CD4-positive, alpha-beta T cell (primary cell): Measurements from ENCODE around the gene FRMPD1. TPM values are rescaled to one million over a fixed set of nuclear protein-coding genes. Genes with fewer than 3 reads are reported as not detected.

ENCODE experiments used
- ATAC-seq: fragments of 200-7000 bp; cut with Tn5 transposase; one replicate; pipeline ENCODE4 v1.10.0; 2022; ENCODE audit warnings: mild to moderate bottlenecking; ENCODE audit not compliant: poor library complexity
- CTCF ChIA-PET: fragments of 350-600 bp; sonication (Branson Sonifier 250); formaldehyde crosslinking; loops from one replicate; lab custom pipeline; 2021; ENCODE audit warnings: antibody characterized with exemption, inconsistent platforms; lab: Charles Lee
- POLR2A ChIA-PET: fragments of 350-600 bp; sonication (Branson Sonifier 250); formaldehyde crosslinking; loops from one replicate; lab custom pipeline; 2021; ENCODE audit warnings: antibody characterized with exemption, inconsistent platforms; lab: Charles Lee
- DNase-seq, 14 experiments: peaks; one replicate each; pipeline ENCODE4 v3.0.0-alpha.2; 2013 to 2020; ENCODE audit warnings: mixed read lengths in 2 of 14
- H3K27ac ChIP-seq, 2 donors: one replicate each; pipeline versions ENCODE4 v1.5.1 to v1.7.0; 2013; ENCODE audit warnings: low read length in 2 of 2, low read depth in 1 of 2, mild to moderate bottlenecking in 1 of 2
- H3K27me3 ChIP-seq, 2 experiments: 1 replicate in 1 of 2; 2 replicates in 1 of 2; pipeline versions ENCODE4 v1.6.1 to v1.7.0; 2013; ENCODE audit warnings: low read length in 2 of 2, control low read depth in 1 of 2, mild to moderate bottlenecking in 1 of 2, moderate library complexity in 1 of 2; ENCODE audit not compliant: insufficient read depth in 2 of 2, control insufficient read depth in 1 of 2
- H3K36me3 ChIP-seq: one replicate; pipeline ENCODE4 v1.6.1; 2013; ENCODE audit warnings: low read length, control low read depth; ENCODE audit not compliant: insufficient read depth
- H3K4me1 ChIP-seq: one replicate; pipeline ENCODE4 v1.6.1; 2013; ENCODE audit warnings: low read length, control low read depth; ENCODE audit not compliant: insufficient read depth
- H3K4me3 ChIP-seq: one replicate; pipeline ENCODE4 v1.5.1; 2013; ENCODE audit warnings: mild to moderate bottlenecking, low read length, moderate library complexity
- H3K9me3 ChIP-seq, 2 experiments: 1 replicate in 1 of 2; 2 replicates in 1 of 2; pipeline versions ENCODE4 v1.6.1 to v1.7.0; 2013; ENCODE audit warnings: low read length in 2 of 2, mild to moderate bottlenecking in 2 of 2, control low read depth in 1 of 2, moderate library complexity in 1 of 2; ENCODE audit not compliant: control insufficient read depth in 1 of 2, insufficient read depth in 1 of 2
- H3K27ac Mint-ChIP-seq: one replicate; pipeline ENCODE4 v1.8.0; 2020; ENCODE audit warnings: mixed read lengths
- H3K27me3 Mint-ChIP-seq: one replicate; pipeline ENCODE4 v1.8.0; 2021; ENCODE audit warnings: mixed read lengths
- H3K36me3 Mint-ChIP-seq: one replicate; pipeline ENCODE4 v1.8.0; 2021; ENCODE audit warnings: low read depth, mixed read lengths
- H3K4me1 Mint-ChIP-seq: one replicate; pipeline ENCODE4 v1.8.0; 2021; ENCODE audit warnings: low read depth, mixed read lengths
- H3K4me3 Mint-ChIP-seq: one replicate; pipeline ENCODE4 v1.8.0; 2020; ENCODE audit warnings: mild to moderate bottlenecking, mixed read lengths
- H3K9me3 Mint-ChIP-seq: one replicate; pipeline ENCODE4 v1.8.0; 2020; ENCODE audit warnings: mixed read lengths
- CTCF ChIP-seq: fragments of 200-600 bp; IDR thresholded peaks from one replicate; pipeline ENCODE4 v1.8.0; 2022; ENCODE audit warnings: antibody characterized with exemption, mild to moderate bottlenecking
- intact Hi-C, 2 experiments: fragments of 100-400 bp; cut with DNase I in 1 of 2; cut with micrococcal nuclease in 1 of 2; formaldehyde crosslinking; loops; one replicate each; pipeline versions ENCODE4 v1.15.1 to v1.9.0; 2023 to 2025; cut with DNase I, micrococcal nuclease
- total RNA-seq, 174 experiments: library from RNA in 2 of 174; stranded (reverse) in 2 of 174; gene quantifications; one replicate each; pipeline ENCODE4 v1.2.3 and lab custom pipeline; 2021 to 2026

FRMPD1 gene
- total RNA-seq, 2 experiments from 2014 or later: not detected

GRCh38 chr9:37696528-37696927, 45.8 kb downstream of the FRMPD1 start:
- H3K27me3 ChIP-seq: peaks cover 10 to 17% of the 10 kb centered on the region in 2 experiments
- no peak for TF ChIP-seq CTCF
- no peaks in the 10 kb centered on the region for H3K36me3 ChIP-seq
- H3K9me3 ChIP-seq: peaks cover 0 to 3% of the 10 kb centered on the region in 2 experiments
- H3K4me1 Mint-ChIP-seq: no peaks in the 10 kb centered on the region
- H3K27me3 Mint-ChIP-seq: peaks cover 51% of the 10 kb centered on the region
- no peak overlapping the region for H3K27ac Mint-ChIP-seq
- H3K4me1 ChIP-seq: no peaks in the 10 kb centered on the region
- intact Hi-C loops: no loop called here
- no peak overlapping the region for H3K4me3 ChIP-seq
- POLR2A ChIA-PET: no interaction called here
- no peak overlapping the region for H3K27ac ChIP-seq
- no peak for DNase-seq
- H3K36me3 Mint-ChIP-seq: no peaks in the 10 kb centered on the region
- no peaks in the 10 kb centered on the region for H3K9me3 Mint-ChIP-seq
- ATAC-seq: no peak
- no peak overlapping the region for H3K4me3 Mint-ChIP-seq
- CTCF ChIA-PET: no interaction called here

GRCh38 chr9:37700131-37700530, 49.4 kb downstream of the FRMPD1 start:
- no peaks in the 10 kb centered on the region for H3K4me1 ChIP-seq
- no peaks in the 10 kb centered on the region for H3K36me3 Mint-ChIP-seq
- H3K27me3 ChIP-seq: peaks cover 0 to 7% of the 10 kb centered on the region in 2 experiments
- no peak for TF ChIP-seq CTCF
- H3K4me3 Mint-ChIP-seq: no peak overlapping the region
- DNase-seq: no peak
- CTCF ChIA-PET: no interaction called here
- H3K9me3 ChIP-seq: no peaks in the 10 kb centered on the region
- H3K27ac Mint-ChIP-seq: no peak overlapping the region
- H3K27me3 Mint-ChIP-seq: peaks cover 35% of the 10 kb centered on the region
- no peaks in the 10 kb centered on the region for H3K9me3 Mint-ChIP-seq
- POLR2A ChIA-PET: no interaction called here
- no peak overlapping the region for H3K4me3 ChIP-seq
- H3K4me1 Mint-ChIP-seq: no peaks in the 10 kb centered on the region
- H3K27ac ChIP-seq: no peak overlapping the region
- no peaks in the 10 kb centered on the region for H3K36me3 ChIP-seq
- intact Hi-C loops: no loop called here
- ATAC-seq: no peak

- Mint-ChIP-seq H3K9me3 (no peaks in the 10 kb centered on the region), H3K27ac (no peak overlapping the region), H3K27me3 (peaks cover 28% of the 10 kb centered on the region), H3K36me3 (no peaks in the 10 kb centered on the region), H3K4me1 (no peaks in the 10 kb centered on the region), H3K4me3 (no peak overlapping the region)
- intact Hi-C loops: no loop called here
- CTCF ChIA-PET: interaction anchor here (0.6 kb wide), 1 partner anchor 41 kb away, joined by 3 read pairs; no protein-coding TSS in a partner anchor
- Histone ChIP-seq H3K4me1 (no peaks in the 10 kb centered on the region), H3K4me3 (no peak overlapping the region), H3K27ac (no peak overlapping the region), H3K36me3 (no peaks in the 10 kb centered on the region), H3K27me3 (peaks cover 0 to 5% of the 10 kb centered on the region in 2 experiments), H3K9me3 (no peaks in the 10 kb centered on the region)
- ATAC-seq (no peak), DNase-seq (no peak)
- TF ChIP-seq CTCF: no peak
- POLR2A ChIA-PET: no interaction called here
Observed at GRCh38 chr9:37700900-37701299, 50.1 kb downstream of the FRMPD1 start.
